Measurements from ENCODE around the gene EPHA4.

The EPHA4 gene

DNA sequence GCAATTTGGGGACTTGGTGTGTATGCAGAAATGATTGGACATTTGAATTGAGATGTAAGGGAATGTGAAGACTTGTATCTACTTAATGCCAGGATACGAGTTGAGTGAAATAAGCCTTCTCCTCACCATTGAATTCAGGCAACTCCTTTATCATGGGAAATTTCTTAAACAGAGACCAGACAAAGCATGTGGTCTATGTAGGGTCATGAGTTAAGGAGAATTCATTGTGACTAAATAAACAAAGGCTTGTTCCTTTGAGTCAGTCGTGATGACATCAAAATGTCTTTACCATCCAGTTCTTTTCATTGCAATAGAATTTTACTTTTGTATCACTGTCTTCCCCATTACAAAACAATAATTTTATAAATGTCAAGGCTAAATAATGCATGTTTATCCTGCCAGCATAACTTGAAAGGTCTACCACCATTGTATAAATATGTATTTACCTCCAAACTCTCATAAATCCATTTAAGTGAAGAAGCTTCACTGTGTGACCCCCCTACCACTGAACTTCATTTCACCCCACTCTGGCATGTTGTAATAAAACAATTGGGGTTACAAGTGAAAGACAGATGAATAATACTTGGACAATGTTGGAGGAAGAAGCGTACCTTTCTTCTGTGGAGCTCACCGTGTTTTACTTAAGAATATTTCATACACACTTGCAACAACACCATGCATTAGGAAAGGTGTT lies 149.4 kb downstream of the EPHA4 start:
- Histone ChIP-seq H3K4me1 (ENCODE audit: low read length) (no peaks in the 10 kb centered on the region), H3K27me3 (replicated peaks; ENCODE audit: insufficient read depth, low read length) (no peaks in the 10 kb centered on the region), H3K4me2 (ENCODE audit: low read depth, low read length) (no peak overlapping the region), H3K9ac (ENCODE audit: low read length) (no peak overlapping the region), H3K9me3 (replicated peaks; ENCODE audit: insufficient read depth, low read length) (no peaks in the 10 kb centered on the region), H3K4me3 (ENCODE audit: low read length) (no peak overlapping the region), H3K36me3 (replicated peaks; ENCODE audit: insufficient read depth, low read length) (no peaks in the 10 kb centered on the region), H3K79me2 (ENCODE audit: low read length) (no peaks in the 10 kb centered on the region), H3F3A (ENCODE audit: insufficient read depth, low read length) (no peaks in the 10 kb centered on the region), H2AFZ (ENCODE audit: low read length) (no peak overlapping the region), H3K27ac (ENCODE audit: low read length) (no peak overlapping the region), H4K20me1 (ENCODE audit: insufficient read depth, low read length) (no peaks in the 10 kb centered on the region), H3K9me2 (replicated peaks; ENCODE audit: insufficient read depth, low read length) (no peaks in the 10 kb centered on the region)
- TF ChIP-seq EZH2 (optimal IDR thresholded peaks at IDR 0.05; ENCODE audit: low read depth, low read length): no peak
- TF ChIP-seq, protein P1, sequence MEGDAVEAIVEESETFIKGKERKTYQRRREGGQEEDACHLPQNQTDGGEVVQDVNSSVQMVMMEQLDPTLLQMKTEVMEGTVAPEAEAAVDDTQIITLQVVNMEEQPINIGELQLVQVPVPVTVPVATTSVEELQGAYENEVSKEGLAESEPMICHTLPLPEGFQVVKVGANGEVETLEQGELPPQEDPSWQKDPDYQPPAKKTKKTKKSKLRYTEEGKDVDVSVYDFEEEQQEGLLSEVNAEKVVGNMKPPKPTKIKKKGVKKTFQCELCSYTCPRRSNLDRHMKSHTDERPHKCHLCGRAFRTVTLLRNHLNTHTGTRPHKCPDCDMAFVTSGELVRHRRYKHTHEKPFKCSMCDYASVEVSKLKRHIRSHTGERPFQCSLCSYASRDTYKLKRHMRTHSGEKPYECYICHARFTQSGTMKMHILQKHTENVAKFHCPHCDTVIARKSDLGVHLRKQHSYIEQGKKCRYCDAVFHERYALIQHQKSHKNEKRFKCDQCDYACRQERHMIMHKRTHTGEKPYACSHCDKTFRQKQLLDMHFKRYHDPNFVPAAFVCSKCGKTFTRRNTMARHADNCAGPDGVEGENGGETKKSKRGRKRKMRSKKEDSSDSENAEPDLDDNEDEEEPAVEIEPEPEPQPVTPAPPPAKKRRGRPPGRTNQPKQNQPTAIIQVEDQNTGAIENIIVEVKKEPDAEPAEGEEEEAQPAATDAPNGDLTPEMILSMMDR (IDR thresholded peaks at IDR 0.05; ENCODE audit: low read length): no peak
- TF ChIP-seq EZH2phosphoT487 (IDR thresholded peaks at IDR 0.05; ENCODE audit: low read length): no peak
- DNase-seq: no peak

DNA sequence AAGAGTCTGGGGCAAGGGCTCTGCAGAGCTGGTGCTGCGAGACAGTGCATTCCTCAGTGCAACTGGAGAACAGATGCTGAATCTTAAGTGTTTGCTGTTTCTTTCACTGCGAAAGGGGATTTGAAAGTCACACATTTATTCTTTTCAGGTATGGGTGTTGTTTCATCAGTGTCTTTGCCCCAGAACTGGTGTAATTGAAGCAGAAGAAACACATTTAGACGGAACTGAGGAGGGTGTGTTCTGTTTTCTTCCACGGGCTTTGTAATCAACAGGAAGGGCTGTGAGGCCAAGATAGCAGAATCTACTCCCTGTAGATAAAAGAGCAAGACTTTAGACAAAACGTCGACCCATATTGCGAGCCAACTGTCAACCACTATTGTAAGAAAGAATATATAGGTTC lies 151.9 kb downstream of the EPHA4 start:
- Histone ChIP-seq H3K9ac (ENCODE audit: low read length) (no peak overlapping the region), H3K27ac (ENCODE audit: low read length) (no peak overlapping the region), H2AFZ (ENCODE audit: low read length) (no peak overlapping the region), H3K27me3 (replicated peaks; ENCODE audit: insufficient read depth, low read length) (no peaks in the 10 kb centered on the region), H3K4me3 (ENCODE audit: low read length) (no peak overlapping the region), H3F3A (ENCODE audit: insufficient read depth, low read length) (no peaks in the 10 kb centered on the region), H3K4me1 (ENCODE audit: low read length) (no peaks in the 10 kb centered on the region), H3K4me2 (ENCODE audit: low read depth, low read length) (no peak overlapping the region), H3K36me3 (replicated peaks; ENCODE audit: insufficient read depth, low read length) (no peaks in the 10 kb centered on the region), H3K9me2 (replicated peaks; ENCODE audit: insufficient read depth, low read length) (no peaks in the 10 kb centered on the region), H3K79me2 (ENCODE audit: low read length) (no peaks in the 10 kb centered on the region), H4K20me1 (ENCODE audit: insufficient read depth, low read length) (no peaks in the 10 kb centered on the region), H3K9me3 (replicated peaks; ENCODE audit: insufficient read depth, low read length) (no peaks in the 10 kb centered on the region)
- no peak for DNase-seq
- TF ChIP-seq EZH2phosphoT487 (IDR thresholded peaks at IDR 0.05; ENCODE audit: low read length): no peak
- TF ChIP-seq, protein P1 (IDR thresholded peaks at IDR 0.05; ENCODE audit: low read length): no peak
- no peak for TF ChIP-seq EZH2 (optimal IDR thresholded peaks at IDR 0.05; ENCODE audit: low read depth, low read length)

DNA sequence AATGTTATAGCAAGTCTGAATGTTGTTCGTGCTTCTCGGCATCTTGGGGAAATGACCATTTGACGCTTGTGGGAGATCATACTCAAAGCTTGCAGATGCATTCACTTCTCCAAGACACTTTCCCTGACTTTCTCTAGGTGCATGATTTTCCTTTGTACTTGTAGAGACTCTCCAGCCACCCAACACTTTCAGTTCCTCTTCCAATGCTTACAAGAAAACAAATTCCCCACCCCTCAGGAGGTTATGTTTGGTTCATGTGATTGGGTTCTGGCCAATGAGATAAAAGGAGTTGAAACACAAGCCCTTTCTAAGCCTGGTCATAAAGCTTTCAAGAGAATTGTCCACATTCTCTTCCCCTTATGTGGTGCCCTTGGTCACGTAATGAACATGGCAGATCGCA lies 156.3 kb downstream of the EPHA4 start:
- Histone ChIP-seq H4K20me1 (ENCODE audit: insufficient read depth, low read length) (no peaks in the 10 kb centered on the region), H3K9ac (ENCODE audit: low read length) (no peak overlapping the region), H3K79me2 (ENCODE audit: low read length) (no peaks in the 10 kb centered on the region), H3K36me3 (replicated peaks; ENCODE audit: insufficient read depth, low read length) (no peaks in the 10 kb centered on the region), H3K4me2 (ENCODE audit: low read depth, low read length) (no peak overlapping the region), H3K9me3 (replicated peaks; ENCODE audit: insufficient read depth, low read length) (no peaks in the 10 kb centered on the region), H3F3A (ENCODE audit: insufficient read depth, low read length) (no peaks in the 10 kb centered on the region), H3K9me2 (replicated peaks; ENCODE audit: insufficient read depth, low read length) (no peaks in the 10 kb centered on the region), H2AFZ (ENCODE audit: low read length) (no peak overlapping the region), H3K27me3 (replicated peaks; ENCODE audit: insufficient read depth, low read length) (no peaks in the 10 kb centered on the region), H3K4me1 (ENCODE audit: low read length) (no peaks in the 10 kb centered on the region), H3K27ac (ENCODE audit: low read length) (no peak overlapping the region), H3K4me3 (ENCODE audit: low read length) (no peak overlapping the region)
- DNase-seq: no peak
- no peak for TF ChIP-seq EZH2 (optimal IDR thresholded peaks at IDR 0.05; ENCODE audit: low read depth, low read length)
- TF ChIP-seq, protein P1 (IDR thresholded peaks at IDR 0.05; ENCODE audit: low read length): no peak
- TF ChIP-seq EZH2phosphoT487 (IDR thresholded peaks at IDR 0.05; ENCODE audit: low read length): no peak
